RWPE2 (cell line): Measurements from ENCODE around the gene C1GALT1.

ENCODE experiments used
- ATAC-seq: fragments of 200-7000 bp; cut with Tn5 transposase; 3 replicates; pipeline ENCODE4 v1.9.1; 2021; ENCODE audit warnings: low read depth
- DNase-seq: peaks from one replicate; pipeline ENCODE4 v3.0.0-alpha.2; 2020; ENCODE audit warnings: low spot score
- H3K27ac ChIP-seq: fragments of 450-650 bp; 2 replicates; pipeline ENCODE4 v1.5.1; 2017; ENCODE audit warnings: mild to moderate bottlenecking; ENCODE audit not compliant: poor library complexity, severe bottlenecking
- H3K27me3 ChIP-seq: fragments of 250-450 bp; sonication (Bioruptor Pico); 2 replicates; pipeline ENCODE4 v1.5.1; 2021; ENCODE audit warnings: mild to moderate bottlenecking, moderate library complexity; ENCODE audit not compliant: insufficient read depth, poor library complexity, severe bottlenecking
- H3K36me3 ChIP-seq: fragments of 250-450 bp; sonication (Bioruptor Pico); 2 replicates; pipeline ENCODE4 v1.5.1; 2020; ENCODE audit warnings: low read depth, mild to moderate bottlenecking, moderate library complexity
- H3K4me1 ChIP-seq: fragments of 250-450 bp; sonication (Bioruptor Pico); 2 replicates; pipeline ENCODE4 v1.5.1; 2021; ENCODE audit warnings: mild to moderate bottlenecking, moderate library complexity; ENCODE audit not compliant: insufficient read depth, poor library complexity, severe bottlenecking
- H3K4me3 ChIP-seq: fragments of 250-450 bp; sonication (Bioruptor Pico); 2 replicates; pipeline ENCODE4 v1.5.1; 2021; ENCODE audit warnings: mild to moderate bottlenecking, moderate library complexity; ENCODE audit not compliant: severe bottlenecking
- H3K9me3 ChIP-seq: fragments of 250-450 bp; sonication (Bioruptor Pico); 2 replicates; pipeline ENCODE4 v1.5.1; 2021; ENCODE audit warnings: mild to moderate bottlenecking, moderate library complexity; ENCODE audit not compliant: severe bottlenecking
- TF ChIP-seq, protein P1 (sequence below): fragments of 450-650 bp; IDR thresholded peaks from one replicate; pipeline ENCODE4 v1.5.1; 2017; ENCODE audit warnings: mild to moderate bottlenecking, moderate library complexity; ENCODE audit not compliant: poor library complexity, severe bottlenecking

Gene C1GALT1

DNA sequence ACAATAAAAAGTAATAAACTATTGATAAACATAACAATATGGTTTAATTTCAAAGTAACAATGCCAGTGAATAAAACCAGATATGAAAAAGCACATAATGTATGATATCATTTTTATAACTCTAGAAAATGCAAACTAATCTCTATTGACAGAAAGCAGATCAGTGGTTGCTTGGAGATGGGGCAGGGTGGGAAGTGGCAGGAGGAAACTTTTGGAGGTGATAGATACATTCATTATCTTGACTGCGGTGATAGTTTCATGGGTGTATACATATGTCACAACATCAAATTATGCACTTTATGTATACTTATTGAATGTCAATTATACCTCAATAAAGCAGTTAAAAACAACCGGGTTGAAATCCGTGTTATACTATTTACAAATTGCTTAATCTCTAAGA lies 16.0 kb upstream of the C1GALT1 start:
- Histone ChIP-seq H3K27me3 (no peaks in the 10 kb centered on the region), H3K4me3 (no peak overlapping the region), H3K27ac (no peak overlapping the region), H3K36me3 (no peaks in the 10 kb centered on the region), H3K9me3 (peaks cover 2% of the 10 kb centered on the region), H3K4me1 (no peaks in the 10 kb centered on the region)
- DNase-seq (no peak), ATAC-seq (no peak)
- TF ChIP-seq, protein P1, sequence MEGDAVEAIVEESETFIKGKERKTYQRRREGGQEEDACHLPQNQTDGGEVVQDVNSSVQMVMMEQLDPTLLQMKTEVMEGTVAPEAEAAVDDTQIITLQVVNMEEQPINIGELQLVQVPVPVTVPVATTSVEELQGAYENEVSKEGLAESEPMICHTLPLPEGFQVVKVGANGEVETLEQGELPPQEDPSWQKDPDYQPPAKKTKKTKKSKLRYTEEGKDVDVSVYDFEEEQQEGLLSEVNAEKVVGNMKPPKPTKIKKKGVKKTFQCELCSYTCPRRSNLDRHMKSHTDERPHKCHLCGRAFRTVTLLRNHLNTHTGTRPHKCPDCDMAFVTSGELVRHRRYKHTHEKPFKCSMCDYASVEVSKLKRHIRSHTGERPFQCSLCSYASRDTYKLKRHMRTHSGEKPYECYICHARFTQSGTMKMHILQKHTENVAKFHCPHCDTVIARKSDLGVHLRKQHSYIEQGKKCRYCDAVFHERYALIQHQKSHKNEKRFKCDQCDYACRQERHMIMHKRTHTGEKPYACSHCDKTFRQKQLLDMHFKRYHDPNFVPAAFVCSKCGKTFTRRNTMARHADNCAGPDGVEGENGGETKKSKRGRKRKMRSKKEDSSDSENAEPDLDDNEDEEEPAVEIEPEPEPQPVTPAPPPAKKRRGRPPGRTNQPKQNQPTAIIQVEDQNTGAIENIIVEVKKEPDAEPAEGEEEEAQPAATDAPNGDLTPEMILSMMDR = no peak

DNA sequence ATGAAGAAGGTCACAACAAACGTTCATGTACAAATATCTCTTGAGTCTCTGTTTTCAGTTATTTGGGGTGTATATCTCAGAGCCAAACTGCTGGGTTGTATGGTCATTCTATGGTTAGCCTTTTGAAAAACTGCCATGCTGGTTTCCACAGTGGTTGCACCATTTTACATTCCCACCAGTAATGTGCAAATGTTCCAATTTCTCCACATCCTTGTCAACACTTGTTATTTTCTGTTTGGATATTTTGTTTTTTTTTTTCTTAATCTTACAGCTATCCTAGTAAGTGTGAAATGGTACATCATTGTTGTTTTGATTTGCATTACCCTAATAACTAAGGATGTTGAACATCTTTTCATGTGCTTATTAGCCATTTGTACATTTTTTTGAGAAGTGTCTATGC lies 13.0 kb upstream of the C1GALT1 start:
- ATAC-seq = no peak
- H3K27ac ChIP-seq = no peak overlapping the region
- no peaks in the 10 kb centered on the region for H3K27me3 ChIP-seq
- peaks cover 10% of the 10 kb centered on the region for H3K9me3 ChIP-seq
- no peak for DNase-seq
- no peaks in the 10 kb centered on the region for H3K36me3 ChIP-seq
- no peaks in the 10 kb centered on the region for H3K4me1 ChIP-seq
- TF ChIP-seq, protein P1 = no peak
- H3K4me3 ChIP-seq = no peak overlapping the region

DNA sequence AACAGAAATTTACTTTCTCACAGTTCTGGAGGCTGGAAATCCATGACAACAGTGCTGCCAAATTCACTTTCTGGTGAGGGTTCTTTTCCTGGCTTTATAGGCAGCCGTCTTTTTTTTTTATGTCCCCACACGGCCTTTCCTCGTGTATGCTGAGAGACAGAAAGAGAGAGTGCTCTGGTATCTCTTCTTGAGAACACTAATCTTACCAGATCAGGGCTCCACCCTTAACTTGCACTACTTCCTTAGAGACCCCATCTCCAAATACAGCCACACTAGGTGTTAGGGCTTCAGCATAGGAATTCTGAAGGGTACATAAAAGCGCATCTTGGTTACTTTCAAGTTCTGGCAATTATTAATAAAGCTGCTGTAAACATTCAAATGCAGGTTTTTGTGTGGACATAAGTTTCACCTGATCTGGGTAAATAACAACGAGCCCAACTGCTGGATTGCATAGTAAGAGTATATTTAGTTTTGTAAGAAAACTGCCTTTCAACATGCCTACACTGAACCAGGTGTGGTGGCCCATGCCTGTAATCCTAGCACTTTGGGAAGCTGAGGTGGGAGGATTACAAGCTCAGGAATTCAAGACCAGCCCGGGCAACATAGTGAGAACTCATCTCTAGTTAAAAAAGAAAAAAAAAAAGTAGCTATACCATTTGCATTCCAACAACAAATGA lies 8.2 kb upstream of the C1GALT1 start:
- Histone ChIP-seq H3K9me3 (peaks cover 10% of the 10 kb centered on the region), H3K36me3 (no peaks in the 10 kb centered on the region), H3K27me3 (no peaks in the 10 kb centered on the region), H3K27ac (no peak overlapping the region), H3K4me3 (no peak overlapping the region), H3K4me1 (peaks cover 33% of the 10 kb centered on the region)
- TF ChIP-seq, protein P1 = no peak
- ATAC-seq = no peak
- no peak for DNase-seq

DNA sequence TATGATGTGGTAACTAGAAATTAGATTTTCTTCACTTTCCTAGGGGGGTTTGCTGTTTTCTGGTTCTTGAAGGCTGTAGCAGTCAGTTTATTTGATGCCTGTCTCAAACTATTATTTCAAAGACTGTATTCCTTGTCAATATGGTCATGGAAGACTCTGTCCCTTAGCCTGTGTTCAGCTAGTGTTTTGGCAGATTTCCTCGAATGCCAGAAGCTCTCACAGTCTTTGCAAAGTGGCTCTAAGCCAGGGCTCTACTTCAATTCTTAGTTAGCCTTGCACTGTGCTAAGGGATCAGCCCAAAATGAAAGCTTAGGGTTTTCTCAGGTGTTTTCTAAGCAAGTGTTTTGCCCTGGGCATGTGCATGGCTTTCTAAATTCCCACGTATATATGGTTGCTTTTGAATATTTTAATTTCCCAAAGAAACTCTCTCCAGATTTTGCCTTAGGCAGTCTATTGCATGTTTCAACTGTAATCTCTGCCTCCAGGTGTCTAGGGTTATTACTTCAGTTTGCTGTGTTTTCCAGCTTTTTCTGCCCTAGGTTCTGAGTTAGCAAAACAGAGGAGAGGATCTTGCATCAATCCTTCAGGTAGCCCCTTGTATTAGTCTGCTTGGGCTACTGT lies 7.2 kb upstream of the C1GALT1 start:
- TF ChIP-seq, protein P1 = no peak
- H3K4me1 ChIP-seq = peaks cover 36% of the 10 kb centered on the region
- no peak for DNase-seq
- H3K27me3 ChIP-seq = no peaks in the 10 kb centered on the region
- peak overlapping the region; percentile 93 for H3K27ac ChIP-seq
- H3K9me3 ChIP-seq = peaks cover 10% of the 10 kb centered on the region
- no peaks in the 10 kb centered on the region for H3K36me3 ChIP-seq
- ATAC-seq = no peak
- H3K4me3 ChIP-seq = no peak overlapping the region

DNA sequence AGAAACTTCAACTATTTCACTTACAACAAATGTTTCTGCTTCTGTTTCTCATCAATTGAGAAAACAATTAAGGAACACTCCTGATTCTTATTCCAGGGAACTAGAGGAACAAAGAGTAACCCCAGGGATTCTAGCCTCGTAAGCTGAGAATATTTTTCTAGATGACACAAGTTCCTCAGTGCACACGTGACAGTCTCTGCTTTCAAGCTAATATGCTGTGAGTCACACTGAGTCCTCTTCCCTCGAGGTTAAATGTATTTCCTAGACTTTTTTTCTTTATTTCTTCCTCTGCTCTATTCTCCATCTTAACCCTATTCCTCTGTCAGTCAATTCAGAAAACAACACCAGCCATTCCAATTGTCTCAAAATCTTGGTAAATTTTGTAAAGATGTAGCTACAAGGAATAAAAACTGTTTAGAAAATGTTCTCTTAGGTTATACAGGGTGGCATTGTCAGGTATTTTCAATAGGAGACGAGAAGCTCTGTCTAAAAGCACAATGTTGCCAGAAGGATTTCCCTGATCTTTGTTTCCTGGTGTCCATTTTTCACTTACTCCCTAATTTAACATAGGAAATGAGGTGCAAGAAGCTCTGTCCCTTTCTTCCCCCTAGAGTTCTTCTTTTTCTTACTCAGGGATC lies 5.8 kb upstream of the C1GALT1 start:
- peaks cover 36% of the 10 kb centered on the region for H3K4me1 ChIP-seq
- no peak overlapping the region for H3K4me3 ChIP-seq
- DNase-seq (no peak), ATAC-seq (peak; percentile 82)
- TF ChIP-seq, protein P1 = no peak
- peaks cover 6% of the 10 kb centered on the region for H3K9me3 ChIP-seq
- H3K27me3 ChIP-seq = no peaks in the 10 kb centered on the region
- peak overlapping the region; percentile 93 for H3K27ac ChIP-seq
- no peaks in the 10 kb centered on the region for H3K36me3 ChIP-seq
